ENCODE data around the gene ZC3H8.

The ZC3H8 gene

GRCh38 chr2:112194028-112194427, 60.8 kb downstream of the ZC3H8 start:
- no peak overlapping the region for H3K18ac ChIP-seq (ENCODE audit: low read length)
- no peak overlapping the region for H3K9ac ChIP-seq (ENCODE audit: low read length)
- no peak overlapping the region for H3K56ac ChIP-seq (ENCODE audit: low read length)
- H4K5ac ChIP-seq (ENCODE audit: low read length): no peak overlapping the region
- no CpG with 5 or more reads among the region's 2 CpGs for WGBS (ENCODE audit: extremely low coverage, insufficient coverage, low lambda C conversion rate)
- H2BK5ac ChIP-seq (ENCODE audit: low read length): no peak overlapping the region
- H3K4me3 ChIP-seq (ENCODE audit: low read length): no peak overlapping the region
- H3K4me1 ChIP-seq (ENCODE audit: control insufficient read depth, low read depth, low read length): peaks cover 4% of the 10 kb centered on the region
- H2BK15ac ChIP-seq (replicated peaks; ENCODE audit: low read depth): no peak overlapping the region
- H3K27me3 ChIP-seq (ENCODE audit: insufficient read depth, low read length, poor library complexity): no peaks in the 10 kb centered on the region
- H3K4ac ChIP-seq (ENCODE audit: low read depth, low read length): no peak overlapping the region
- no peaks in the 10 kb centered on the region for H3K79me1 ChIP-seq (ENCODE audit: low read length)
- H3K79me2 ChIP-seq (ENCODE audit: control insufficient read depth, insufficient read depth, low read length): no peaks in the 10 kb centered on the region
- no peak overlapping the region for H2AK5ac ChIP-seq (ENCODE audit: low read length)
- H4K8ac ChIP-seq (ENCODE audit: low read depth, low read length): no peak overlapping the region
- H3K36me3 ChIP-seq (ENCODE audit: control insufficient read depth, insufficient read depth, low read length): no peaks in the 10 kb centered on the region
- H3K23ac ChIP-seq (ENCODE audit: low read length): no peak overlapping the region
- H3K27ac ChIP-seq (ENCODE audit: low read depth, low read length): no peak overlapping the region
- no peak overlapping the region for H3K4me2 ChIP-seq (ENCODE audit: low read length)
- DNase-seq: no peak
- H2BK120ac ChIP-seq (ENCODE audit: low read depth, low read length): no peak overlapping the region

GRCh38 chr2:112189001-112189556, 65.8 kb downstream of the ZC3H8 start:
- WGBS (ENCODE audit: extremely low coverage, insufficient coverage, low lambda C conversion rate): no CpG with 5 or more reads among the region's 3 CpGs
- H3K27ac ChIP-seq (ENCODE audit: low read depth, low read length): no peak overlapping the region
- no peak overlapping the region for H2BK5ac ChIP-seq (ENCODE audit: low read length)
- H3K56ac ChIP-seq (ENCODE audit: low read length): no peak overlapping the region
- no peak overlapping the region for H3K23ac ChIP-seq (ENCODE audit: low read length)
- H3K79me2 ChIP-seq (ENCODE audit: control insufficient read depth, insufficient read depth, low read length): no peaks in the 10 kb centered on the region
- no peak overlapping the region for H3K4me3 ChIP-seq (ENCODE audit: low read length)
- H3K79me1 ChIP-seq (ENCODE audit: low read length): no peaks in the 10 kb centered on the region
- H3K4me2 ChIP-seq (ENCODE audit: low read length): no peak overlapping the region
- no peak overlapping the region for H2AK5ac ChIP-seq (ENCODE audit: low read length)
- no peaks in the 10 kb centered on the region for H3K27me3 ChIP-seq (ENCODE audit: insufficient read depth, low read length, poor library complexity)
- H2BK15ac ChIP-seq (replicated peaks; ENCODE audit: low read depth): no peak overlapping the region
- H4K5ac ChIP-seq (ENCODE audit: low read length): no peak overlapping the region
- H3K4ac ChIP-seq (ENCODE audit: low read depth, low read length): no peak overlapping the region
- H2BK120ac ChIP-seq (ENCODE audit: low read depth, low read length): no peak overlapping the region
- H4K8ac ChIP-seq (ENCODE audit: low read depth, low read length): no peak overlapping the region
- H3K4me1 ChIP-seq (ENCODE audit: control insufficient read depth, low read depth, low read length): no peaks in the 10 kb centered on the region
- no peak overlapping the region for H3K18ac ChIP-seq (ENCODE audit: low read length)
- no peak overlapping the region for H3K9ac ChIP-seq (ENCODE audit: low read length)
- H3K36me3 ChIP-seq (ENCODE audit: control insufficient read depth, insufficient read depth, low read length): no peaks in the 10 kb centered on the region
- DNase-seq: no peak

- Histone ChIP-seq H3K23ac (ENCODE audit: low read length) (no peak overlapping the region), H3K18ac (ENCODE audit: low read length) (no peak overlapping the region), H3K27me3 (ENCODE audit: insufficient read depth, low read length, poor library complexity) (no peaks in the 10 kb centered on the region), H3K4ac (ENCODE audit: low read depth, low read length) (no peak overlapping the region), H3K4me1 (ENCODE audit: control insufficient read depth, low read depth, low read length) (no peaks in the 10 kb centered on the region), H2BK15ac (replicated peaks; ENCODE audit: low read depth) (no peak overlapping the region), H2BK120ac (ENCODE audit: low read depth, low read length) (no peak overlapping the region), H3K56ac (ENCODE audit: low read length) (no peak overlapping the region), H3K79me1 (ENCODE audit: low read length) (no peaks in the 10 kb centered on the region), H4K8ac (ENCODE audit: low read depth, low read length) (no peak overlapping the region), H3K4me3 (ENCODE audit: low read length) (no peak overlapping the region), H2AK5ac (ENCODE audit: low read length) (no peak overlapping the region), H3K36me3 (ENCODE audit: control insufficient read depth, insufficient read depth, low read length) (no peaks in the 10 kb centered on the region), H2BK5ac (ENCODE audit: low read length) (no peak overlapping the region), H3K4me2 (ENCODE audit: low read length) (no peak overlapping the region), H3K9ac (ENCODE audit: low read length) (no peak overlapping the region), H3K79me2 (ENCODE audit: control insufficient read depth, insufficient read depth, low read length) (no peaks in the 10 kb centered on the region), H4K5ac (ENCODE audit: low read length) (no peak overlapping the region), H3K27ac (ENCODE audit: low read depth, low read length) (no peak overlapping the region)
- WGBS (ENCODE audit: extremely low coverage, insufficient coverage, low lambda C conversion rate): no CpG with 5 or more reads among the region's 9 CpGs
- peak; percentile 30 for DNase-seq
Observed at GRCh38 chr2:112187805-112188596, 66.8 kb downstream of the ZC3H8 start.

GRCh38 chr2:112187046-112187715, 67.7 kb downstream of the ZC3H8 start:
- Histone ChIP-seq H3K79me2 (ENCODE audit: control insufficient read depth, insufficient read depth, low read length) (no peaks in the 10 kb centered on the region), H3K23ac (ENCODE audit: low read length) (no peak overlapping the region), H3K4ac (ENCODE audit: low read depth, low read length) (no peak overlapping the region), H2BK5ac (ENCODE audit: low read length) (no peak overlapping the region), H3K27ac (ENCODE audit: low read depth, low read length) (no peak overlapping the region), H3K9ac (ENCODE audit: low read length) (no peak overlapping the region), H4K8ac (ENCODE audit: low read depth, low read length) (no peak overlapping the region), H3K4me3 (ENCODE audit: low read length) (no peak overlapping the region), H3K56ac (ENCODE audit: low read length) (no peak overlapping the region), H3K18ac (ENCODE audit: low read length) (no peak overlapping the region), H3K79me1 (ENCODE audit: low read length) (no peaks in the 10 kb centered on the region), H3K4me1 (ENCODE audit: control insufficient read depth, low read depth, low read length) (no peaks in the 10 kb centered on the region), H2BK120ac (ENCODE audit: low read depth, low read length) (no peak overlapping the region), H3K4me2 (ENCODE audit: low read length) (no peak overlapping the region), H3K27me3 (ENCODE audit: insufficient read depth, low read length, poor library complexity) (no peaks in the 10 kb centered on the region), H3K36me3 (ENCODE audit: control insufficient read depth, insufficient read depth, low read length) (no peaks in the 10 kb centered on the region), H2BK15ac (replicated peaks; ENCODE audit: low read depth) (no peak overlapping the region), H4K5ac (ENCODE audit: low read length) (no peak overlapping the region), H2AK5ac (ENCODE audit: low read length) (no peak overlapping the region)
- WGBS (ENCODE audit: extremely low coverage, insufficient coverage, low lambda C conversion rate): no CpG with 5 or more reads among the region's 31 CpGs
- no peak for DNase-seq

GRCh38 chr2:112185131-112185530, 69.7 kb downstream of the ZC3H8 start:
- Histone ChIP-seq H4K5ac (ENCODE audit: low read length) (no peak overlapping the region), H3K79me1 (ENCODE audit: low read length) (no peaks in the 10 kb centered on the region), H3K27ac (ENCODE audit: low read depth, low read length) (no peak overlapping the region), H3K56ac (ENCODE audit: low read length) (no peak overlapping the region), H3K4me1 (ENCODE audit: control insufficient read depth, low read depth, low read length) (no peaks in the 10 kb centered on the region), H3K79me2 (ENCODE audit: control insufficient read depth, insufficient read depth, low read length) (no peaks in the 10 kb centered on the region), H3K27me3 (ENCODE audit: insufficient read depth, low read length, poor library complexity) (no peaks in the 10 kb centered on the region), H3K36me3 (ENCODE audit: control insufficient read depth, insufficient read depth, low read length) (no peaks in the 10 kb centered on the region), H3K4me2 (ENCODE audit: low read length) (no peak overlapping the region), H4K8ac (ENCODE audit: low read depth, low read length) (no peak overlapping the region), H2BK5ac (ENCODE audit: low read length) (no peak overlapping the region), H3K18ac (ENCODE audit: low read length) (no peak overlapping the region), H3K4ac (ENCODE audit: low read depth, low read length) (no peak overlapping the region), H3K9ac (ENCODE audit: low read length) (no peak overlapping the region), H2AK5ac (ENCODE audit: low read length) (no peak overlapping the region), H2BK15ac (replicated peaks; ENCODE audit: low read depth) (no peak overlapping the region), H2BK120ac (ENCODE audit: low read depth, low read length) (no peak overlapping the region), H3K23ac (ENCODE audit: low read length) (no peak overlapping the region), H3K4me3 (ENCODE audit: low read length) (no peak overlapping the region)
- no peak for DNase-seq
- no CpG with 5 or more reads among the region's 9 CpGs for WGBS (ENCODE audit: extremely low coverage, insufficient coverage, low lambda C conversion rate)
